Large intestine (tissue), 3 donors: Measurements from ENCODE around the gene ROGDI. TPM values are rescaled to one million over a fixed set of nuclear protein-coding genes. Genes with fewer than 3 reads are reported as not detected.
"Not testable (repeated sequence)": the region's sequence is repeated elsewhere in the genome, so short reads cannot be mapped to it uniquely, and the experiment has no call there.

Source experiments
- DNase-seq, 2 donors: peaks; one replicate each; pipeline versions ENCODE4 v3.0.0 to v3.0.0-alpha.2; 2013
- H3K27ac ChIP-seq: one replicate; pipeline ENCODE4 v1.5.1; 2013; ENCODE audit warnings: low read length
- H3K27me3 ChIP-seq: 2 replicates; pipeline ENCODE4 v1.6.1; 2013; ENCODE audit warnings: low read length; ENCODE audit not compliant: control insufficient read depth, insufficient read depth
- H3K36me3 ChIP-seq: 2 replicates; pipeline ENCODE4 v1.6.1; 2013; ENCODE audit warnings: low read length; ENCODE audit not compliant: control insufficient read depth, insufficient read depth
- H3K4me1 ChIP-seq: one replicate; pipeline ENCODE4 v1.6.1; 2013; ENCODE audit warnings: low read length; ENCODE audit not compliant: control insufficient read depth, insufficient read depth
- H3K4me3 ChIP-seq: one replicate; pipeline ENCODE4 v1.5.1; 2013; ENCODE audit warnings: low read length
- H3K9me3 ChIP-seq: one replicate; pipeline ENCODE4 v1.6.1; 2013; ENCODE audit warnings: mild to moderate bottlenecking, low read depth, low read length, moderate library complexity; ENCODE audit not compliant: control insufficient read depth
- WGBS: methylation state at CpG from one replicate; pipeline ENCODE4 v1.1.5; 2013; ENCODE audit warnings: low lambda C conversion rate; ENCODE audit not compliant: insufficient coverage; 5-methylcytosine and 5-hydroxymethylcytosine counted together
- polyA plus RNA-seq: library from polyadenylated mRNA; unstranded; fragments of 120-200 nt; gene quantifications from one replicate; pipeline ENCODE4 v1.2.1, GENCODE V29; 2013

Gene ROGDI
- polyA plus RNA-seq, 1 donor = 28.9 TPM

DNA sequence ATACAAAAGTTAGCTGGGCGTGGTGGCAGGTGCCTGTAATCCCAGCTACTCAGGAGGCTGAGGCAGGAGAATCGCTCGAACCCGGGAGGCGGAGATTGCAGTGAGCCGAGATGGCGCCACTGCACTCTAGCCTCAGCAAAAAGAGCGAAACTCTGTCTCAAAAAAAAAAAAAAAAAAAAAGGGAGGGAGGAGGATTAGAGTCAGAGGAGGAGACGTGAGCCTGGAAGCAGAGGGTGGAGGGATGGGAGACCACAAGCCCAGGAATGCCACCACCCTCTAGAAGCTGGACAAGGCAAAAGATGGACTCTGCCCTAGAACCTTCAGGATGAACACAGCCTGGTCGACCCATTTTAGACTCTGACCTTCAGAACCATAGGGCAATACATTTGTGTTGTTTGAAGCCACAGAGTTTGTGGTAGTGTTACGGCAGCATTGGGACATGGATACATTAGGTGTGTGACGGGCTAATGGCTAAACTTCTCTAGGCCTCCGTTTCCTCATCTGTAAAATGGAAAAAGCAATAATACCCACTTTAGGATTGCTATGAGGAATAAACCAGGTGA is 9.4 kb downstream of the ROGDI start:
- 80% methylated on average over 1 of the region's 13 CpGs for WGBS
- peaks cover 23% of the 10 kb centered on the region for H3K4me1 ChIP-seq
- H3K27ac ChIP-seq = no peak overlapping the region
- H3K4me3 ChIP-seq = no peak overlapping the region
- H3K36me3 ChIP-seq = peaks cover 8% of the 10 kb centered on the region
- DNase-seq = no peak
- no peaks in the 10 kb centered on the region for H3K9me3 ChIP-seq
- no peaks in the 10 kb centered on the region for H3K27me3 ChIP-seq

DNA sequence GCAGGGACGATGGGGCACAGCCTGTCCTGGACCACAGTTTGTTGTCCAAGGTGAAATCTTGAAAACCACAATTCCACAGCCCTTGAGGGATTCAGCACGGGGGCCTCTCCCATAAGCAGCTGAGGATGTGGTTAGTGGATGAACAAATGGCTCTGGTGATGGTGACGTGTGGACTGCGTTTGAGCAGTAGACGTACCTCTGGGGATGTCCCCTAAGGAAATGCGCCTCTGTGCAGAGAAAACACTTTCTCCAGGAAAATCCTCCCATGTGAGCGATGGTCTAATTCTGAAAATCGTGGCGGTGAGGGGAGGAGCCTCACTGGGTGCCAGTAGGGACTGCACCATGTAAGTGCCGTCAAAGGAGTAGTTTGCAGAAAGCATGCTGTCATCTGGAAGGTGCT is 11.6 kb downstream of the ROGDI start:
- no peaks in the 10 kb centered on the region for H3K36me3 ChIP-seq
- no peaks in the 10 kb centered on the region for H3K27me3 ChIP-seq
- no peak for DNase-seq
- no peak overlapping the region for H3K27ac ChIP-seq
- no peaks in the 10 kb centered on the region for H3K9me3 ChIP-seq
- peaks cover 19% of the 10 kb centered on the region for H3K4me1 ChIP-seq
- no CpG with 5 or more reads among the region's 10 CpGs for WGBS
- no peak overlapping the region for H3K4me3 ChIP-seq

DNA sequence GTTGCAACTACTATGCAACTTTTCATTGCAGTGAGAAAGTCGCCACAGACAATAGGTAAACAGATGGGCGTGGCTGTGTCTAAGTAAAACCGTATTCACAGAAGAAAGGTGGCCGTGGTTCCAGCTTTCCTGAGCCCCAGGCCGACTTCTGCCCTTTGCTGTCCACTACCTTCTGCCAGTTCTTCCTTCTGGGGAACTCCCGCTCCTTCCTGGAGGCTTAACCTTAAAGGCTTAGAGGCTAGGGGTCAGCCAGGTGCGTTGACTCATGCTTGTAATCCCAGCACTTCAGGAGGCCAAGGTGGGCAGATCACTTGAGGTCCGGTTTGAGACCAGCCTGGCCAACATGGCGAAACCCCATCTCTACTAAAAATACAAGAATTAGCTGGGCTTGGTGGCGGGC is 12.2 kb downstream of the ROGDI start:
- H3K36me3 ChIP-seq = no peaks in the 10 kb centered on the region
- 83% methylated on average over 1 of the region's 10 CpGs for WGBS
- H3K4me1 ChIP-seq = peaks cover 17% of the 10 kb centered on the region
- no peaks in the 10 kb centered on the region for H3K27me3 ChIP-seq
- no peak overlapping the region for H3K4me3 ChIP-seq
- H3K9me3 ChIP-seq = no peaks in the 10 kb centered on the region
- DNase-seq = no peak
- no peak overlapping the region for H3K27ac ChIP-seq

DNA sequence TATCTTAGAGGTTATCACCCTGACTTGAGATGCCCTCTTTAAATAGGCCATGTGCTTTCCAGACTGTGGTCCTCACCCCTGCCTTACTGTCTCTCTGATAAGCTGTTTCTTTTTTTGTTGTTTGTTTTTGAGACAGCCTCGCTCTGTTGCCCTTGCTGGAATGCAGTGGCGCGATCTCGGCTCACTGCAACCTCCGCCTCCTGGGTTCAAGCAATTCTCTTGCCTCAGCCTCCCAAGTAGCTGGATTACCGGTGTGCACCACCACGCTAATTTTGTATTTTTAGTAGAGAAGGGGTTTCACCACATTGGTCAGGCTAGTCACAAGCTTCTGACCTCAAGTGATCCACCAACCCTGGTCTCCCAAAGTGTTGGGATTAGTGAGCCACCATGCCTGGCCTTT is 13.5 kb downstream of the ROGDI start:
- Histone ChIP-seq H3K9me3 (no peaks in the 10 kb centered on the region), H3K36me3 (no peaks in the 10 kb centered on the region), H3K4me3 (no peak overlapping the region), H3K4me1 (peaks cover 14% of the 10 kb centered on the region), H3K27me3 (no peaks in the 10 kb centered on the region), H3K27ac (peak overlapping the region; percentile 49)
- no peak for DNase-seq
- WGBS = no CpG with 5 or more reads among the region's 7 CpGs

DNA sequence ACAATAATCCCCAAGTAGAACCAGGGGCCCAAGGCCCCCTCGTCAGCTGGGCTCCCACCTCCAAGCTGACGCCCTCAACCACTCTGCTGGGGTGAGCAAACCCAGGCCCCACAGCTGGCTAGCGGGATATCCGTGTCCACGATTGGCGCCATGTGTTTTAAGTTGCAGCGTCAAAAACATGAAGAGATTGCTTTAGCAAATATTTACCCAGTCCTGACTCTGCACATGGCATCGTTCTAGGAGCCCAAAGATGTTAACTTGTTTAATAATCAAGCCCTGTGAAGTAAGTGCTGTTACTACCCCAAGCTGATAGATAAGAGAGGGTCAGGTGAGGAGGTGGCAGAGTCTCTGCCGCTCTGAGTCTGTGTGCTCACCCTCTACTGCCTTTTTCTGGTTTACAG is 13.9 kb downstream of the ROGDI start:
- peak overlapping the region; percentile 49 for H3K27ac ChIP-seq
- no peaks in the 10 kb centered on the region for H3K9me3 ChIP-seq
- H3K36me3 ChIP-seq = no peaks in the 10 kb centered on the region
- H3K4me3 ChIP-seq = no peak overlapping the region
- DNase-seq = peak; percentile 51 to 75
- no CpG with 5 or more reads among the region's 9 CpGs for WGBS
- no peaks in the 10 kb centered on the region for H3K27me3 ChIP-seq
- peaks cover 14% of the 10 kb centered on the region for H3K4me1 ChIP-seq

DNA sequence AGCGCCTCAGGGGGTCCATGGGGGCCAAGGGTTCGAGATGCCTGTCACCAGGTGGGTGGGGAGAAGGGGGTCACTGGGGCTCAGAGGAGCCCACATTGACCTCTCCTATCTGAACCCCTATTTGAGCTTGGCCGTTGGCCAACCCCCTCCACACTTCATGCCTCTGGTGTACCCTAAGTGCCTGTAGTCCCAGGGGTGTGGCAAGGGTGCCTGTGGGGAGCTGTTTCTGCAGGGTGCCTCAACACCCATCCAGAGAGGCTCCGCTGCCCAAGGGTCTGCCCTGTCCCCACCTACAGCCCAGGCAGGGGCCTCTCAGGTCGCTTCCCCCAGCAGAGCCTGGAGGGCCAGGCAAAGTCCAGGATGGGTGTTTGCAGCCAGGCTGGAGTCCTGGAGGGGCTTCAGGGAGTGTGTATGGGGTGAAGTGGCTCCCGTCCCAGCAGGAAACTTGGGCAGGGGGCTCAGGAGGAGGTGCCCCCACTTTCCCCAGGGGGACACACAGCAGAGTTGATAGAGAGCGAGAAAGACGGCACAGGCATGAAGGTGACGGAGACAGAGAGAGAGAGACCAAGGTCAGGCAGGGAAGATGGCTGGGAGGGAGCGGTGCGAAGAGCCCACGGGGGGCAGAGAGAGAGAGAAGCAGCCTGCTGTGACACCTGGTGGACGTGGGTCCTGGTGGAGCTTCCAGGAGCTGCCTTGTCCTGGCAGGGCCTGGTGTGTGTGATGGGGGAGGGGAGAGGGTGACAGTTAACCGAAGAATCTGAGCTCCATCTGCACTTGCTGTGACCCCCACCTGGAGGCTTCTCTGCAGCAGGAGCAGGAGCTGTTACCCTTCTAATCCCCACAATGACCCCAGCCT is 14.6 kb downstream of the ROGDI start, which contains the start of gene SEPTIN12:
TSS of gene SEPTIN12 (minus strand) at position 719 of the 856 bp plus-strand sequence. CDS start at position 19, 700 bp downstream.
- H3K4me1 ChIP-seq = peaks cover 14% of the 10 kb centered on the region
- H3K4me3 ChIP-seq = no peak within 1 kb of the TSS
- WGBS = 60% methylated on average over 1 of the region's 14 CpGs
- H3K9me3 ChIP-seq = no peaks in the 10 kb centered on the region
- DNase-seq = no peak
- peak within 1 kb of the TSS; percentile 49 for H3K27ac ChIP-seq
- no peaks in the 10 kb centered on the region for H3K36me3 ChIP-seq
- H3K27me3 ChIP-seq = no peaks in the 10 kb centered on the region

DNA sequence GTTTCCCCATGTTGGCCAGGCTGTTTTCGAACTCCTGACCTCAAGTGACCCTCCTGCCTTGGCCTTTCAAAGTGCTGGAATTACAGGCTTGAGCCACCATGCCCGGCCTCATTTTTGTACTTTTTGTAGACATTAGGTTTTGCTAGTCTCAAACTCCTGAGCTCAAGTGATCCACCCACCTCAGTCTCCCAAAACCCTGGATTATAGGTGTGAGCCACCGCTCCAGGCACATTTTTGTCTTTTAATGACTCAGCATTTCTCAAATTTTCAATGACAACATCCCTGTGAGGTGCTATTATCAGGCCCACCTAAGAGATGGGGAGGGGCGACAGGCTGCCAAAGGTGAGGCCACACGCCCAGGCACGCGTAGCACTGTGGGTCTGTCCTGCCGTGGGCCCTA is 15.4 kb downstream of the ROGDI start:
- Histone ChIP-seq H3K4me3 (no peak overlapping the region), H3K4me1 (peaks cover 14% of the 10 kb centered on the region), H3K27ac (no peak overlapping the region), H3K36me3 (no peaks in the 10 kb centered on the region), H3K9me3 (no peaks in the 10 kb centered on the region), H3K27me3 (no peaks in the 10 kb centered on the region)
- no peak for DNase-seq
- WGBS = no CpG with 5 or more reads among the region's 8 CpGs

DNA sequence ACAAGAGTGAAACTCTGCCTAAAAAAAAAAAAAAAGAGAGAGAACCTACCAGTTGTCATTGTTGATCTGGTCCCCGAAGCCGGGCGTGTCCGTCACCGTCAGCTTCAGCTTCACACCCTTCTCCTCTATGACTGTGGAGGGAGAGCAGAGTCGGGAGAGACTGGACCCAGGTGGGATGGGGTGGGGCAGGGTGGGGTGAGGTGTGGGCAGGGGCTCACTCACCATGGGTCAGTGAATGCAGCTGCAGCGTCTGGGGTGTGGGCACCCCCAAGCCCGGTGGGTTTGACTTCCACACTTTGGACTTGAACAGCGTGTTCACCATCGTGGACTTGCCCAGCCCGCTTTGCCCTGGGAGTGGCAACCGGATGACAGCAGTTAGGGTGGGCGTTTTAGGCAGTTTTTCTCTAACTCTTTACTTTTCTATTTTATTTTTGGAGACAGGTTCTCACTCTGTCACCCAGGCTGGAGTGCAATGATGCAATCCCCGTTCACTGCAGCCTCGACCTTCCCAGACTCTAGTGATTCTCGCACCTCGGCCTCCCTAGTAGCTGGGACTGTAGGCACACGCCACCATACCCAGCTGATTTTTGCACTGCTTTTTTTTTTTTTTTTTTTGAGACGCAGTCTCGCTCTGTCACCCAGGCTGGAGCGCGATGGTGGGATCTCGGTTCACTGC is 16.5 kb downstream of the ROGDI start:
- whole genome bisulfite sequencing = no CpG with 5 or more reads among the region's 23 CpGs
- no peaks in the 10 kb centered on the region for H3K36me3 ChIP-seq
- no peak overlapping the region for H3K27ac ChIP-seq
- no peak overlapping the region for H3K4me3 ChIP-seq
- H3K4me1 ChIP-seq = peaks cover 14% of the 10 kb centered on the region
- H3K27me3 ChIP-seq = no peaks in the 10 kb centered on the region
- no peaks in the 10 kb centered on the region for H3K9me3 ChIP-seq
- no peak for DNase-seq

DNA sequence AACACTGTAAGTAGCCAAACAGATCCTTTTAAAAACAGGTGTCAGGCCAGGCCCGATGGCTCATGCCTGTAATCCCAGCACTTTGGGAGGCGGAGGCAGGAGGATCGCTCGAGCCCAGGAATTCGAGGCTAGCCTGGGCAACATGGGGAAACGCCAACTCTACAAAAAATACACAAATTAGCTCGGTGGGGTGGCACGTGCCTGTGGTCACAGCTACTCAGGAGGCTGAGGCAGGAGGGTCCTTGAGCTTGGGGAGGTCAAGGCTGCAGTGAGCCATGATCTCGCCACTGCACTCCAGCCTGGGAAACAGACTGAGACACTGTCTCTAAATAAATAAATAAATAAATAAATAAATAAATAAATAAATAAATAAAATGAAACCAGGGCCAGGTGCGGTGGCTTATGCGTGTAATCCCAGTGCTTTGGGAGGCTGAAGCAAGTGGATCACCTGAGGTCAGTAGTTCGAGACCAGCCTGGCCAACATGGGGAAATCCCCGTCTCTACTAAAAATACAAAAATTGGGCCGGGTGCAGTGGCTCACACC is 17.9 kb downstream of the ROGDI start:
- DNase-seq, H3K36me3 ChIP-seq, H3K4me3 ChIP-seq, H3K27me3 ChIP-seq, H3K27ac ChIP-seq, H3K9me3 ChIP-seq: not testable (repeated sequence)
- 100% methylated on average over 2 of the region's 14 CpGs for WGBS
- H3K4me1 ChIP-seq = peaks cover 14% of the 10 kb centered on the region

DNA sequence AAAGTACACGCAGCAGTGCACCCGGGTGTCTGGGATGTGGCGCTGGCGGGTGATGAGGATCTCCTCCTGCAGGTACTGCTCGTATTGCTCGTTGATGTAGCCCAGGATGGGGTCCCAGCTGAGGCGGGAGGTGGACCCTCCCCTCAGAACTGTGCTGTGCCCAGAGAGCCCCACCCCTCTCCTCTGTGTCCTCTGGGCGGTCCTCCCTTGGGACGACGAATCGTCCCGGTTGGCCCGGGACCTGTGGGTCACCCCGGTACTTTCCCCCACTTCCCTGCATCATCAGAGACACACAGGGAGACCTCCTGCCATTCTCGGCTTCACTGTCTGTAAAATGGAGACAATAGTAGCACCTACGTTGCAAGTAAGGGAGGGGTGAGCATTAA is 18.5 kb downstream of the ROGDI start:
- no peak overlapping the region for H3K27ac ChIP-seq
- DNase-seq = no peak
- H3K9me3 ChIP-seq = no peaks in the 10 kb centered on the region
- H3K4me3 ChIP-seq = no peak overlapping the region
- no peaks in the 10 kb centered on the region for H3K27me3 ChIP-seq
- no peaks in the 10 kb centered on the region for H3K36me3 ChIP-seq
- no CpG with 5 or more reads among the region's 16 CpGs for WGBS
- H3K4me1 ChIP-seq = peaks cover 14% of the 10 kb centered on the region
